ENCODE results near the gene RNF133.
"Not testable (repeated sequence)": the region's sequence is repeated elsewhere in the genome, so short reads cannot be mapped to it uniquely, and the experiment has no call there.

RNF133 gene

GRCh38 chr7:122691569-122692235, 7.2 kb downstream of the RNF133 start:
- no peak for DNase-seq (ENCODE audit: low read depth)
- no peak overlapping the region for H3K4me3 ChIP-seq (ENCODE audit: low read depth, low read length)

GRCh38 chr7:122689346-122690109, 9.4 kb downstream of the RNF133 start:
- no peak for DNase-seq (ENCODE audit: low read depth)
- no peak overlapping the region for H3K4me3 ChIP-seq (ENCODE audit: low read depth, low read length)

- DNase-seq (ENCODE audit: low read depth): no peak
Measured at GRCh38 chr7:122688400-122688998, 10.4 kb downstream of the RNF133 start.

GRCh38 chr7:122686360-122686878, 12.5 kb downstream of the RNF133 start:
- no peak overlapping the region for H3K4me3 ChIP-seq (ENCODE audit: low read depth, low read length)
- no peak for DNase-seq (ENCODE audit: low read depth)

More at GRCh38 chr7:122688400-122688998, 10.4 kb downstream of the RNF133 start:
- H3K4me3 ChIP-seq (ENCODE audit: low read depth, low read length): no peak overlapping the region

- DNase-seq (ENCODE audit: low read depth): no peak
- no peak overlapping the region for H3K4me3 ChIP-seq (ENCODE audit: low read depth, low read length)
Measured at GRCh38 chr7:122684504-122684903, 14.4 kb downstream of the RNF133 start.

- no peak for DNase-seq (ENCODE audit: low read depth)
- H3K4me3 ChIP-seq (ENCODE audit: low read depth, low read length): no peak overlapping the region
Measured at GRCh38 chr7:122682815-122683550, 15.9 kb downstream of the RNF133 start.

DNA sequence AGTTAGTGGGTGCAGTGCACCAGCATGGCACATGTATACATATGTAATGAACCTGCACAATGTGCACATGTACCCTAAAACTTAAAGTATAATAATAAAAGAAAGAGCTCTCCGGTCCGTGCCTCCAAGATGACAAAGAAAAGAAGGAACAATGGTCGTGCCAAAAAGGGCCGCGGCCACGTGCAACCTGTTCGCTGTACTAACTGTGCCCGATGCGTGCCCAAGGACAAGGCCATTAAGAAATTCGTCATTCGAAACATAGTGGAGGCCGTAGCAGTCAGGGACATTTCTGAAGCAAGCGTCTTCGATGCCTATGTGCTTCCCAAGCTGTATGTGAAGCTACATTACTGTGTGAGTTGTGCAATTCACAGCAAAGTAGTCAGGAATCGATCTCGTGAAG, 17.7 kb downstream of the RNF133 start:
- not testable (repeated sequence) for H3K4me3 ChIP-seq (ENCODE audit: low read depth, low read length); DNase-seq (ENCODE audit: low read depth)

DNA sequence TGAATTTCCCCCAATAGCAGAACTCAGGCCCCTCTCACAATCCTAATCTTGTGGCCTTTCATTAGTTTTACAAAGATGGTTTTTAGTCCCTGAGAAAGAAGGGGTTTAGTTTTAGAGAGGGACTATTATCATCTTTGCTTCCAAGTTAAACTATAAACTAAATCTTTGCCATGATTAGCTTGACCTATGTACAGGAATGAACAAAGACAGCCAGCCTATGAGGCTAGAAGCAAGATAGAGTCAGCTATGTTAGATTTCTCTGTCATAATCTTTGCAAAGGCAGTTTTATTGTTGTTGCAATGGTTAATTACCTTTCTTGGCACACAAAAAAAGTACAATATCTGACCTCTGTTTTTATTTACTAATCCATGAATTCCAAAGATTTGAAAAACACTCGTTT, 19.1 kb downstream of the RNF133 start:
- H3K4me3 ChIP-seq (ENCODE audit: low read depth, low read length): no peak overlapping the region
- no peak for DNase-seq (ENCODE audit: low read depth)

DNA sequence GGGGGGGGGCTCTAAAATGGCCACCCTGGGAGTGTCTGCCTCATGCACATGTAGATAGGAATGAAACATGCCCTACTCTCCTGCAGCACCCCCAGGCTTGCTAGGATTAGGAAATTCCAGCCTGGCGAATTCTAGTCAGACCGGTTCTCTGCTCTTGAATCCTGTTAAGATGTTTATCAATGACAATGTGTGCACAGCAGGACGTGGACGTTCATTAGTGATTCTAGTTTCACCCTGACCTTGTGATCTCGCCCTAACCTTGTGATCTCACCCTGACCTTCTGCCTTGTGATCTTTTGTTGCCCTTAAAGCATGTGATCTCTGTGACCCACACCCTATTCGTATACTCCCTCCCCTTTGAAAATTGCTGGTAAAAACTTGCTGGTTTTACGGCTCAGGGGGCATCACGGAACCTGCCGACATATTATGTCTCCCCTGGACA, 19.6 kb downstream of the RNF133 start:
- not testable (repeated sequence) for H3K4me3 ChIP-seq (ENCODE audit: low read depth, low read length); DNase-seq (ENCODE audit: low read depth)

- no peak for DNase-seq (ENCODE audit: low read depth)
- H3K4me3 ChIP-seq (ENCODE audit: low read depth, low read length): no peak overlapping the region
Measured at GRCh38 chr7:122677149-122677548, 21.8 kb downstream of the RNF133 start.

GRCh38 chr7:122676466-122676865, 22.5 kb downstream of the RNF133 start:
- no peak for DNase-seq (ENCODE audit: low read depth)
- no peak overlapping the region for H3K4me3 ChIP-seq (ENCODE audit: low read depth, low read length)

DNA sequence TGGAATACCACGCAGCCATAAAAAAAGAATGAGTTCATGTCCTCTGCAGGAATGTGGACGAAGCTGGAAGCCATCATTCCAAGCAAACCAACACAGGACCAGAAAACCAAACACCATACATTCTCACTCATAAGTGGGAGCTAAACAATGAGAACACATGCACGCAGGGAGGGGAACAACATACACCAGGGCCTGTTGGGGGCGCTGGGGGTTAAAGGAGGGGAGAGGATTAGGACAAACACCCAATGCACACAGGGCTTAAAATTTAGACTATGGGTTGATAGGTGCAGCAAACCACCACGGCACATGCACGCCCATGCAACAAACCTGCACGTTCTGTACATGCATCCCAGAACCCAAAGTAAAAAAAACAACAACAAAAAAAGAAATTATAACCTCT, 23.3 kb downstream of the RNF133 start:
- no peak for DNase-seq (ENCODE audit: low read depth)
- H3K4me3 ChIP-seq (ENCODE audit: low read depth, low read length): no peak overlapping the region

- DNase-seq (ENCODE audit: low read depth): no peak
Measured at GRCh38 chr7:122675011-122675410, 23.9 kb downstream of the RNF133 start.

DNA sequence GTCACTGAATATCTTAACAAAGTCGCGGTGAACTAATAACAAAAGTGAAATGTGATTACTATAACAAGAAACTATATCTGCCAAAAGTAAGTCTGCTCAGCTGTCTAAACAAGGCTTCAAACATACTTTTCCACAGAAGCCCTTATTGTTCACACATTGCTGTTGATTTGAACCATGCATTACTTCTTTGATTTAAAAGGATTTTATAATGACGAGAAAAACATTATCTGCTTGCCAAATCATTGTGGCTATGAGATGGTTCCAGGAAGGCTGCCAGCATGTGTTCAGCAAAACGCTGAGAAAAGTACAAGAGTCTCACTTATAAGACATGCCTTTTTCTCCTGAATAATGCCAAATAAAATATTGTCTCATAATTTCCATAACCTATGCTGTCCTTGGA, 24.4 kb downstream of the RNF133 start:
- no peak overlapping the region for H3K4me3 ChIP-seq (ENCODE audit: low read depth, low read length)
- no peak for DNase-seq (ENCODE audit: low read depth)

More at GRCh38 chr7:122675011-122675410, 23.9 kb downstream of the RNF133 start:
- no peak overlapping the region for H3K4me3 ChIP-seq (ENCODE audit: low read depth, low read length)

DNA sequence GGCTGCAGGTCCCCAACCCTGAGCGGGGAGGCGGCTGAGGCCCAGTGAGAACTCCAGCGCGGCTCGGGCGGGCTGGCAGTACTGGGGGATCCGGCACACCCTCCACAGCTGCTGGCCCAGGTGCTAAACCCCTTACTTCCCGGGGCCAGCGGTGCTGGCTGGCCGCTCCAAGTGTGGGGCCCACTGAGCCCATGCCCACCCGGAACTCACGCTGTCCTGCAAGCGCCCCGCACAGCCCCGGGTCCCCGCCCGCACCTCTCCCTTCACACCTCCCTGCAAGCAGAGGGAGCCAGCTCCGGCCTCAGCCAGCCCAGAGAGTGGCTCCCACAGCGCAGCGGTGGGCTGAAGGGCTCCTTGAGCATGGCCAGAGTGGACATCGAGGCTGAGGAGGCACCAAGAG, 25.0 kb downstream of the RNF133 start:
- DNase-seq (ENCODE audit: low read depth): no peak
- no peak overlapping the region for H3K4me3 ChIP-seq (ENCODE audit: low read depth, low read length)

- no peak for DNase-seq (ENCODE audit: low read depth)
- H3K4me3 ChIP-seq (ENCODE audit: low read depth, low read length): no peak overlapping the region
Measured at GRCh38 chr7:122672536-122672935, 26.4 kb downstream of the RNF133 start.

- no peak overlapping the region for H3K4me3 ChIP-seq (ENCODE audit: low read depth, low read length)
- no peak for DNase-seq (ENCODE audit: low read depth)
Measured at GRCh38 chr7:122663733-122664132, 35.2 kb downstream of the RNF133 start.

DNA sequence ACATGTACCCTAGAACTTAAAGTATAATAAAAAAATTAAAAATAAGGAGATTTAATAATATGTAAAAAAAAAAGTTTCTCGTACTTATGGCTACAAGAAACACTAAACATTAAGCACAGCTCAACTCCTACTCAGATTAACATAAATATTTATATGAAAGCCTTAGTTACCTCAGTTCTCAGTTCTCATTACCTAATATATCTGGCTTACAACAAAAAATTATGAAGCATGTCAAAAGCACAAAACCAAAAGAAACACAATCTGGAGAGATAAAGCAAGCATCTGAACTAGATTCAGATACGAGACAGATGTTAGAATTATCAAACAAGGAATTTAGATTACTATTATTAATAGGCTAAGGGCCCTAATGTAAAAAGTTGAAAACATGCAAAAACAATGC, 40.1 kb downstream of the RNF133 start:
- DNase-seq (ENCODE audit: low read depth): no peak

GRCh38 chr7:122653685-122654084, 45.2 kb downstream of the RNF133 start:
- no peak overlapping the region for H3K4me3 ChIP-seq (ENCODE audit: low read depth, low read length)
- no peak for DNase-seq (ENCODE audit: low read depth)

More for the DNA sequence above, 40.1 kb downstream of the RNF133 start:
- no peak overlapping the region for H3K4me3 ChIP-seq (ENCODE audit: low read depth, low read length)

DNA sequence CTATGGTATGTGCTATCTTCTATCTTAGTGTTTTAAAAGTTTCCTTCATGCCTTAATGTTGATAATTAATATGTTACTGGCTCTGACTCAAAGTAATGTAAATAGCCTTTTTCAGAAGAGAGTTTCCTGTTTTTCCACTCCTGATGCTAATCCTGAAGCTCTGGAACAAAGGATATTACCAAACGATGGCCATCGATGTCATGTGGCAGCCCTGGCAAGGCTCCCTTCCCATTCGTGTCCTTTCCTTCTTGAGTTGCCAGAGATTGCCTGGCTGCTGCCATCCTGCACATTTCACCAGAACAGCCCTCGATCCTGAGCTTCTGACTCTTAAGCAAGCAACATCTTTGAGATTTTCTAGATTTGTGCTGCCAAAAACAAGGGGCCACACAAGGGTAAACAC, 46.0 kb downstream of the RNF133 start:
- H3K4me3 ChIP-seq (ENCODE audit: low read depth, low read length): no peak overlapping the region

More for the DNA sequence above, 46.0 kb downstream of the RNF133 start:
- DNase-seq (ENCODE audit: low read depth): no peak

Measured in skeletal muscle cell (primary cell).